Smooth muscle cell (in vitro differentiated cells): ENCODE results near the gene SVBP. TPM values are rescaled to one million over a fixed set of nuclear protein-coding genes. Genes with fewer than 3 reads are reported as not detected.

Source experiments
- DNase-seq: peaks from one replicate; lab custom pipeline; 2025; ENCODE audit not compliant: unreplicated experiment; lab: John Stamatoyannopoulos, UW
- H2AFZ ChIP-seq: fragments of 200-600 bp; sonication (generic); 2 replicates; pipeline ENCODE4 v1.6.0; 2016; ENCODE audit warnings: antibody characterized with exemption, low read depth, mild to moderate bottlenecking
- H3F3A ChIP-seq: fragments of 200-600 bp; sonication (generic); 2 replicates; pipeline ENCODE4 v1.6.0; 2017; ENCODE audit warnings: antibody characterized with exemption, low read depth
- H3K27ac ChIP-seq: fragments of 200-600 bp; sonication (generic); 2 replicates; pipeline ENCODE4 v1.5.1; 2016; ENCODE audit warnings: low read depth, mild to moderate bottlenecking
- H3K27me3 ChIP-seq: fragments of 200-600 bp; sonication (generic); 2 replicates; pipeline ENCODE4 v1.6.1; 2016; ENCODE audit warnings: low read depth, mild to moderate bottlenecking
- H3K36me3 ChIP-seq: fragments of 200-600 bp; sonication (generic); 2 replicates; pipeline ENCODE4 v1.5.1; 2016; ENCODE audit warnings: low read depth
- H3K4me1 ChIP-seq: fragments of 200-600 bp; sonication (generic); 2 replicates; pipeline ENCODE4 v1.5.1; 2016; ENCODE audit warnings: low read depth
- H3K4me2 ChIP-seq: fragments of 200-600 bp; sonication (generic); 2 replicates; pipeline ENCODE4 v1.6.0; 2016; ENCODE audit warnings: mild to moderate bottlenecking
- H3K4me3 ChIP-seq: fragments of 200-600 bp; sonication (generic); 2 replicates; pipeline ENCODE4 v1.5.1; 2016; ENCODE audit warnings: mild to moderate bottlenecking
- H3K79me2 ChIP-seq: fragments of 200-600 bp; sonication (generic); 2 replicates; pipeline ENCODE4 v1.6.0; 2016; ENCODE audit warnings: low read depth, mild to moderate bottlenecking
- H3K9ac ChIP-seq: fragments of 200-600 bp; sonication (generic); 2 replicates; pipeline ENCODE4 v1.6.0; 2016; ENCODE audit warnings: low read depth
- H3K9me3 ChIP-seq: fragments of 200-600 bp; sonication (generic); replicated peaks from 2 replicates; pipeline ENCODE4 v1.5.1; 2016; ENCODE audit warnings: low read depth
- H4K20me1 ChIP-seq: fragments of 200-600 bp; sonication (generic); 2 replicates; pipeline ENCODE4 v1.6.0; 2016; ENCODE audit warnings: low read depth
- WGBS: methylation state at CpG from one replicate; pipeline ENCODE4 v1.1.7; 2016; ENCODE audit warnings: low lambda C conversion rate; 5-methylcytosine and 5-hydroxymethylcytosine counted together
- polyA plus RNA-seq: library from polyadenylated mRNA; unstranded; fragments of >200 nt; fragmentation: Nextera tagmentation; extraction: Ambion mirVana; gene quantifications from 2 replicates; pipeline ENCODE4 v1.2.1, GENCODE V29; 2016
- total RNA-seq: library from RNA; depleted of rRNA; stranded (reverse); fragments of >200 nt; gene quantifications from 2 replicates; pipeline ENCODE4 v1.2.3, GENCODE V29; 2014
- TF ChIP-seq, protein P1 (sequence below): fragments of 200-600 bp; sonication (generic); IDR thresholded peaks from 2 replicates; pipeline ENCODE4 v1.5.1; 2017; ENCODE audit warnings: borderline replicate concordance, mild to moderate bottlenecking, antibody characterized with exemption; ENCODE audit not compliant: insufficient read depth, poor library complexity, severe bottlenecking

The SVBP gene
- total and polyA plus RNA-seq, 2 experiments from 2014 or later: 31.5 to 32.5 TPM

DNA sequence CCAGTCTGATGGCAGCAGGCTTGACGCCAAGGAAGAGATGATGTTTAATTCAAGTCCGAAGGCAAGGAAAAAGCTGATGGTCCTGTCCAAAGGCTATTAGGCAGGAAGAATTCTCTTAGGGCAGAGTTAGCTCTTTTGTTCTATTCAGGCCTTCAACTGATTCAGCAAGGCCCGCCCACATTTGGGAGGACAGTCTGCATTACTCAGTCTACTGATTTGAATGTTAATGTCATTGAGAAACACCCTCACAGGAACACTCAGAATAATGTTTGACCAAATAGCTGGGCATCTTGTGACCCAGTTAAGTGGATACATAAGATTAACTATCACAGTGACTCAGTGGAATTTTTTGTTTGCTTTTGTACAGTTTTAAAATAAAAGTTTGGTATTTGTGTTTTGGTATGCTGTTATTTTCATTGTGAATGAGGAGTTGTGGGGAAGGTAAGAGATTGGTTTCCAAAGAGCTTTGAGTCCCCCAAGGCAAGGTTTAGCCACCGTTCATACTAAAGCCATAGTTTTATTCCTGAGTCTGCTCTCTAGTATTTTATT, 27.5 kb upstream of the SVBP start:
- no peak overlapping the region for H3K27ac ChIP-seq
- H3K9me3 ChIP-seq: no peaks in the 10 kb centered on the region
- WGBS: 93% methylated on average over 4 of the region's 4 CpGs
- no peaks in the 10 kb centered on the region for H4K20me1 ChIP-seq
- H3K36me3 ChIP-seq: peaks cover 9% of the 10 kb centered on the region
- no peak overlapping the region for H3K4me3 ChIP-seq
- H3F3A ChIP-seq: no peaks in the 10 kb centered on the region
- no peak for DNase-seq
- H3K4me2 ChIP-seq: peak overlapping the region; percentile 96
- H3K27me3 ChIP-seq: no peaks in the 10 kb centered on the region
- H3K79me2 ChIP-seq: peaks cover 14% of the 10 kb centered on the region
- TF ChIP-seq, protein P1, sequence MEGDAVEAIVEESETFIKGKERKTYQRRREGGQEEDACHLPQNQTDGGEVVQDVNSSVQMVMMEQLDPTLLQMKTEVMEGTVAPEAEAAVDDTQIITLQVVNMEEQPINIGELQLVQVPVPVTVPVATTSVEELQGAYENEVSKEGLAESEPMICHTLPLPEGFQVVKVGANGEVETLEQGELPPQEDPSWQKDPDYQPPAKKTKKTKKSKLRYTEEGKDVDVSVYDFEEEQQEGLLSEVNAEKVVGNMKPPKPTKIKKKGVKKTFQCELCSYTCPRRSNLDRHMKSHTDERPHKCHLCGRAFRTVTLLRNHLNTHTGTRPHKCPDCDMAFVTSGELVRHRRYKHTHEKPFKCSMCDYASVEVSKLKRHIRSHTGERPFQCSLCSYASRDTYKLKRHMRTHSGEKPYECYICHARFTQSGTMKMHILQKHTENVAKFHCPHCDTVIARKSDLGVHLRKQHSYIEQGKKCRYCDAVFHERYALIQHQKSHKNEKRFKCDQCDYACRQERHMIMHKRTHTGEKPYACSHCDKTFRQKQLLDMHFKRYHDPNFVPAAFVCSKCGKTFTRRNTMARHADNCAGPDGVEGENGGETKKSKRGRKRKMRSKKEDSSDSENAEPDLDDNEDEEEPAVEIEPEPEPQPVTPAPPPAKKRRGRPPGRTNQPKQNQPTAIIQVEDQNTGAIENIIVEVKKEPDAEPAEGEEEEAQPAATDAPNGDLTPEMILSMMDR: no peak
- H2AFZ ChIP-seq: no peak overlapping the region
- H3K9ac ChIP-seq: no peak overlapping the region
- peaks cover 14% of the 10 kb centered on the region for H3K4me1 ChIP-seq

- Histone ChIP-seq H3K9ac (no peak overlapping the region), H3K4me2 (no peak overlapping the region), H3K9me3 (no peaks in the 10 kb centered on the region), H4K20me1 (no peaks in the 10 kb centered on the region), H3K4me1 (peaks cover 4% of the 10 kb centered on the region), H3K27me3 (no peaks in the 10 kb centered on the region), H2AFZ (no peak overlapping the region), H3F3A (no peaks in the 10 kb centered on the region), H3K79me2 (no peaks in the 10 kb centered on the region), H3K36me3 (no peaks in the 10 kb centered on the region), H3K27ac (no peak overlapping the region), H3K4me3 (no peak overlapping the region)
- 98% methylated on average over 2 of the region's 2 CpGs for WGBS
- no peak for DNase-seq
- TF ChIP-seq, protein P1: no peak
Observed at GRCh38 chr1:42841440-42842147, 24.4 kb upstream of the SVBP start.

DNA sequence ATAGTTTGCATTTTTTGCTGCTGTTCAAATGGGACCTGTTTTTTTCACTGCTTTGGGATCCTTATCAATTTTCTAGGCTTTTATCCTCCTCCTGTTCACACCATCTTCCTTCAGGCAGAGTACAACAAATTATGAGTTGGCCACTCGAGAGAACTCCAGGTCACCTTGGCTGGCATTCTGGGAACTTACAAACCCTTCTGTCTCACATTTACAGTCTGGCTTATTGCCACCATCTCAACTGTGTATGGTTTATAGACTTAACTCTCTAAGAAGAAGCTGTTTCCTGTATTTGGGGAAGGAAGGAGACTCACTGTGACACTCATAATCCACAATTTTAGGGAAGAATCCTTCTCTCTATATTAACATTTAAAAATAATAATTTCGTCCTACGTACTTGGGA, 23.8 kb upstream of the SVBP start:
- DNase-seq: no peak

More for the DNA sequence above, 23.8 kb upstream of the SVBP start:
- Histone ChIP-seq H3K36me3 (no peaks in the 10 kb centered on the region), H3K4me1 (peaks cover 4% of the 10 kb centered on the region), H2AFZ (no peak overlapping the region), H3K9me3 (no peaks in the 10 kb centered on the region), H3K27me3 (no peaks in the 10 kb centered on the region), H3K4me2 (no peak overlapping the region), H3K9ac (no peak overlapping the region), H3K79me2 (no peaks in the 10 kb centered on the region), H3K27ac (no peak overlapping the region), H3F3A (no peaks in the 10 kb centered on the region), H3K4me3 (no peak overlapping the region), H4K20me1 (no peaks in the 10 kb centered on the region)
- TF ChIP-seq, protein P1: no peak
- 91% methylated on average over 3 of the region's 3 CpGs for WGBS
